HEK293T (cell line): ENCODE results near the gene PRR36.

Source experiments
- BHLHE40 ChIP-seq: fragments of 450-650 bp; IDR thresholded peaks from 2 replicates; pipeline ENCODE4 v1.6.1; 2016; ENCODE audit warnings: mild to moderate bottlenecking, moderate library complexity, borderline replicate concordance
- CTBP1 ChIP-seq: fragments of 450-650 bp; IDR thresholded peaks from 2 replicates; pipeline ENCODE4 v1.6.1; 2016; ENCODE audit warnings: borderline replicate concordance
- NFRKB ChIP-seq: fragments of 450-650 bp; IDR thresholded peaks from 2 replicates; pipeline ENCODE4 v1.6.1; 2016; ENCODE audit warnings: mild to moderate bottlenecking, moderate library complexity
- TARDBP ChIP-seq: fragments of 450-650 bp; IDR thresholded peaks from 2 replicates; pipeline ENCODE4 v1.6.1; 2016
- ZNF384 ChIP-seq: fragments of 450-650 bp; IDR thresholded peaks from 2 replicates; pipeline ENCODE4 v1.6.1; 2016

DNA sequence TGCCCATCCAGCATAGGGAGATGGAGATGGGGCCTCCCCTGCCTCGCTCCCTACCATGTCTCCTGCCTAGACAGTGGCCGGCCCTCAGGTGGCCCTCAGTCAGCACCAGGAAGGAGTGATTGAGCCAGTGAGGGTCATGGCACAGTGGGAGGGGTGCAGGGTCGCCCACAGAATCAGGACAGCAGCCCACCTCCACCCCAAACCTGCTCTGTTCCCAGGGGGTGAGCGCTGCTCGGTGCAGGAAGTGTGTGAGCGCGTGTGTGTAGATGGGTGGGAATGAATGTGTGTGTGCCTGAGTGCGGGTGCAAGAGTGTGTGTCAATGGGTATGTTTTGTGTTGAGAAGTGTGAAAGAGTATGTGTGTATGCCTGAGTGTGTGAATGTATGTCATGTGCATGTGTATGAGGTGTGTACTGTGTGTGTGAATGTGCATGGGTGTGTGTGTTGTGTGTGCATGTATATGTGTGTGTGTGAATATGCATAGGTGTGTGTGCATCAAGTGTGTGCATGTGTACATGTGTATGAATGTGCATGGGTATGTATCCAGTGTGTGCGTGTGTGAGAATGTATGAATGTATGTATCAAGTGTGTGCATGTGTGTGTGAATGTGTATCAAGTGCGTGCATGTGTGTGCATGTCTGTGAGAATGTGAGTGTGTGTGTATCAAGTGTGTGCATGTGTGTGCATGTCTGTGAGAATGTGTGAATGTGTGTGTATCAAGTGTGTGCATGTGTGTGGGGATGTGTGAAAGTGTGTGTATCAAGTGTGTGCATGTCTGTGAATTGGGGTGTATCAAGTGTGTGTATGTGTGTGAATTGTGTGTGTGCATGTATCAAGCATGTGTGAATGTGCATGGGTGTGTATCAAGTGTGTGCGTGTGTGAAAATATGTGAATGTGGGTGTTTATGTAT, 32.2 kb downstream of the PRR36 start:
- TF ChIP-seq BHLHE40 (no peak), NFRKB (no peak), ZNF384 (no peak), TARDBP (no peak), CTBP1 (no peak)
